Measurements from ENCODE around the gene PIP5KL1. TPM values are rescaled to one million over a fixed set of nuclear protein-coding genes. Genes with fewer than 3 reads are reported as not detected.

PIP5KL1 gene
- total RNA-seq, 2 donors from 2014 or later: 3.1 to 16.5 TPM

DNA sequence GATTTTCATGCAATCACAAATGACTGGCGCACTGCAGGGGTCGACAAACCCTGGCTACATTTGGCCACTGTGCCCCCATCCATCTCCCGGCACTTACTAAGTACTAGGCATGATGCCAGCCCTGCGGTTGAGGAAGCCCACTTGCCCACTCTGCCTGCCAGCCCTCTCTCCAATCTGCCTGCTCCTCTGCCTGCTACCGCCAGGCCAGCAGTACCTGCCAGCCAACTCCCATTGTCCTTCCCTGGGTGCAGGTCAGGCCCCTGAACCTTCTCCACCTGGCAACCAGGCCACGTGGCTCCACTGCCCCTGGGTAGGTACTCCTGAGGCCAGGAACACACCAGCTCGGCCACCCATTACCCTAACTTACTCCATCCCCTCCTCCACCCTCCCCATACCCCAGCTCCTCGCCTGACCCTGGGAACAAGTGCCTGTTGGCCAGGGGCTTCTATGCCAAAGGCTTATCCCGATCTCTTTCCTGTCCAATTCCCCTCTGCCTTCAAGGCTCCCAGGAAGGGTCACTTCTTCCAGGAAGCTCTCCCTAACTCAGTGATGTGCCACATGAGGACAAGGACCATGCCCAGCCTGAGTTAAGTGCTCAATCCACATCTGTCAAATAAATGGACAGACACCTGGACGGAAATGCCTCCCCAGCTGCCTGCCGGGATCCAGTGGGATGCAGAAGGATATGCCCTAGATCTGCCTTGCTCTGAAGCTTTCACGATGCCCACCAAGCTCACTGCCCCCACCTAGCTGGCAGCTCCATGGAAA is 43.6 kb upstream of the PIP5KL1 start:
- TF ChIP-seq POLR2A (IDR thresholded peaks at IDR 0.05) (no peak), POLR2AphosphoS5 (IDR thresholded peaks at IDR 0.05) (no peak)
- TF ChIP-seq, protein P1, sequence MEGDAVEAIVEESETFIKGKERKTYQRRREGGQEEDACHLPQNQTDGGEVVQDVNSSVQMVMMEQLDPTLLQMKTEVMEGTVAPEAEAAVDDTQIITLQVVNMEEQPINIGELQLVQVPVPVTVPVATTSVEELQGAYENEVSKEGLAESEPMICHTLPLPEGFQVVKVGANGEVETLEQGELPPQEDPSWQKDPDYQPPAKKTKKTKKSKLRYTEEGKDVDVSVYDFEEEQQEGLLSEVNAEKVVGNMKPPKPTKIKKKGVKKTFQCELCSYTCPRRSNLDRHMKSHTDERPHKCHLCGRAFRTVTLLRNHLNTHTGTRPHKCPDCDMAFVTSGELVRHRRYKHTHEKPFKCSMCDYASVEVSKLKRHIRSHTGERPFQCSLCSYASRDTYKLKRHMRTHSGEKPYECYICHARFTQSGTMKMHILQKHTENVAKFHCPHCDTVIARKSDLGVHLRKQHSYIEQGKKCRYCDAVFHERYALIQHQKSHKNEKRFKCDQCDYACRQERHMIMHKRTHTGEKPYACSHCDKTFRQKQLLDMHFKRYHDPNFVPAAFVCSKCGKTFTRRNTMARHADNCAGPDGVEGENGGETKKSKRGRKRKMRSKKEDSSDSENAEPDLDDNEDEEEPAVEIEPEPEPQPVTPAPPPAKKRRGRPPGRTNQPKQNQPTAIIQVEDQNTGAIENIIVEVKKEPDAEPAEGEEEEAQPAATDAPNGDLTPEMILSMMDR (IDR thresholded peaks at IDR 0.05): no peak
- H3K27ac ChIP-seq: peak overlapping the region; percentile 59 to 92
- no peak for DNase-seq (ENCODE audit: low spot score)

GRCh38 chr9:127973169-127974000 is 42.8 kb upstream of the PIP5KL1 start:
- TF ChIP-seq, protein P1 (IDR thresholded peaks at IDR 0.05): no peak
- TF ChIP-seq POLR2A (IDR thresholded peaks at IDR 0.05) (no peak), POLR2AphosphoS5 (IDR thresholded peaks at IDR 0.05) (peak; percentile 55)
- peak overlapping the region; percentile 59 to 92 for H3K27ac ChIP-seq
- DNase-seq (ENCODE audit: low spot score): no peak
- WGBS: 31% methylated on average over 16 of the region's 17 CpGs
- intact Hi-C loops (cut with DNase I): no loop called here
- no peaks in the 10 kb centered on the region for H3K9me3 ChIP-seq
- H3K4me3 ChIP-seq: no peak overlapping the region
- H3K36me3 ChIP-seq: no peaks in the 10 kb centered on the region
- no peaks in the 10 kb centered on the region for H3K27me3 ChIP-seq (replicated peaks; ENCODE audit: insufficient read depth)
- H3K4me1 ChIP-seq (replicated peaks): peaks cover 81% of the 10 kb centered on the region

More for the DNA sequence above, 43.6 kb upstream of the PIP5KL1 start:
- Histone ChIP-seq H3K36me3 (no peaks in the 10 kb centered on the region), H3K27me3 (replicated peaks; ENCODE audit: insufficient read depth) (no peaks in the 10 kb centered on the region), H3K4me1 (replicated peaks) (peaks cover 73% of the 10 kb centered on the region), H3K4me3 (no peak overlapping the region), H3K9me3 (no peaks in the 10 kb centered on the region)
- 44% methylated on average over 12 of the region's 12 CpGs for WGBS
- intact Hi-C loops (cut with DNase I): no loop called here

GRCh38 chr9:127972236-127972871 is 41.8 kb upstream of the PIP5KL1 start:
- WGBS: 38% methylated on average over 12 of the region's 12 CpGs
- Histone ChIP-seq H3K4me3 (no peak overlapping the region), H3K27me3 (replicated peaks; ENCODE audit: insufficient read depth) (no peaks in the 10 kb centered on the region), H3K4me1 (replicated peaks) (peaks cover 88% of the 10 kb centered on the region), H3K9me3 (no peaks in the 10 kb centered on the region), H3K36me3 (no peaks in the 10 kb centered on the region), H3K27ac (peak overlapping the region; percentile 59 to 92)
- TF ChIP-seq POLR2AphosphoS5 (IDR thresholded peaks at IDR 0.05): no peak
- no peak for TF ChIP-seq POLR2A (IDR thresholded peaks at IDR 0.05)
- TF ChIP-seq, protein P1 (IDR thresholded peaks at IDR 0.05): no peak
- no peak for DNase-seq (ENCODE audit: low spot score)
- intact Hi-C loops (cut with DNase I): no loop called here

DNA sequence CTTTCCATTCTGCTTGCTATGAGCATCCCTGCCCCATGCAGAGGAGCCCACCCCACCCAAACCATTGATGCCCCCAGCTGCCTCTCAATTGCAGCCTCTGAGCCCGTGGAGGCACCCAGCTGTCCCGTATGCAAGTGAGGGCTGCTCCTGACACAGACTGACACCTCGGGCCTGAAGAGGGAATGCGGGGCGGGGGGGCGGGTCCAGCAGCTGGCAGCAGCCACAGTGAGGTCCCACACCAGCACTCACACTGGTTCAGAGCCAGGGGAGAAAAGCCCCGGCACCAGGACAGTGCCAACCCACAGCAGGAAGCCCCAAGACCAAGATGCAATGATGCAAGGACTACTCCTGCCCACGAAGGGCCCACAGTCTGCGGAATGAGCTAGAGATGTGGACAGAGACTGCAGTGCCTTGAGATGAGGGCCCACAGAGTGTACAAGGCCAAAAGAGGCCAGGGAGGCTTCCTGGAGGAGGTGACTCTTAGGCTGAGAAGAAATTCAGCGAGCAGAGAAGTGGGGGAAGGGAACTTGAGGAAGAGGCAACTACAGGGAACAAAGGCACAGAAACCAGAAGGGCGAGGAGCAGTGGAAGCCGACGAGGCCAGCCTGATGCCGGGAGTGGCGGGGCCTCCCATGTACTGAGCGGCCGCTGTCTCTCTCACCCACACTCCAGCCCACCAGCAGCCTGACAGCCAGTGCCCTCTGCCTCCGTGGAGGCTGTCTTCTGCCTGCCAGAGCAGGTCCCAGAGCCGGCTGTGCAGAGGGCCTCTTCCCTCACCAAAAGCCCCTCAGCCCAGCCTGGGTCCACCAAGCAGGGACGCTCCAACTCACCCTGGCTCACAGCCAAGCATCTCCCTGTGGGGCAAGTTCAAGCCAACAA is 41.0 kb upstream of the PIP5KL1 start:
- WGBS: 36% methylated on average over 20 of the region's 20 CpGs
- Histone ChIP-seq H3K9me3 (no peaks in the 10 kb centered on the region), H3K27ac (peak overlapping the region; percentile 59 to 92), H3K27me3 (replicated peaks; ENCODE audit: insufficient read depth) (no peaks in the 10 kb centered on the region), H3K4me1 (replicated peaks) (peaks cover 89% of the 10 kb centered on the region), H3K4me3 (no peak overlapping the region), H3K36me3 (no peaks in the 10 kb centered on the region)
- no peak for DNase-seq (ENCODE audit: low spot score)
- intact Hi-C loops (cut with DNase I): no loop called here
- no peak for TF ChIP-seq POLR2AphosphoS5 (IDR thresholded peaks at IDR 0.05)
- TF ChIP-seq, protein P1 (IDR thresholded peaks at IDR 0.05): no peak
- no peak for TF ChIP-seq POLR2A (IDR thresholded peaks at IDR 0.05)

Data from prostate gland (tissue), 2 donors.